Testis (tissue), 2 donors: ENCODE data around the gene IGFBP7.

Source experiments
- POLR2A ChIP-seq: fragments of 450-650 bp; IDR thresholded peaks from one replicate; pipeline ENCODE4 v1.6.1; 2017; ENCODE audit warnings: antibody characterized with exemption, mild to moderate bottlenecking, moderate library complexity
- TF ChIP-seq, protein P1 (sequence below), 3 experiments: fragments of 450-650 bp in 2 of 3; fragments of 200-600 bp in 1 of 3; sonication (generic) in 1 of 3; IDR thresholded peaks; one replicate each; pipeline ENCODE4 v1.5.1; 2016 to 2019; ENCODE audit warnings: antibody characterized with exemption in 3 of 3, mild to moderate bottlenecking in 2 of 3, moderate library complexity in 1 of 3

GRCh38 chr4:57148177-57148576 is 38.0 kb upstream of the IGFBP7 start:
- no peak for TF ChIP-seq POLR2A
- TF ChIP-seq, protein P1, sequence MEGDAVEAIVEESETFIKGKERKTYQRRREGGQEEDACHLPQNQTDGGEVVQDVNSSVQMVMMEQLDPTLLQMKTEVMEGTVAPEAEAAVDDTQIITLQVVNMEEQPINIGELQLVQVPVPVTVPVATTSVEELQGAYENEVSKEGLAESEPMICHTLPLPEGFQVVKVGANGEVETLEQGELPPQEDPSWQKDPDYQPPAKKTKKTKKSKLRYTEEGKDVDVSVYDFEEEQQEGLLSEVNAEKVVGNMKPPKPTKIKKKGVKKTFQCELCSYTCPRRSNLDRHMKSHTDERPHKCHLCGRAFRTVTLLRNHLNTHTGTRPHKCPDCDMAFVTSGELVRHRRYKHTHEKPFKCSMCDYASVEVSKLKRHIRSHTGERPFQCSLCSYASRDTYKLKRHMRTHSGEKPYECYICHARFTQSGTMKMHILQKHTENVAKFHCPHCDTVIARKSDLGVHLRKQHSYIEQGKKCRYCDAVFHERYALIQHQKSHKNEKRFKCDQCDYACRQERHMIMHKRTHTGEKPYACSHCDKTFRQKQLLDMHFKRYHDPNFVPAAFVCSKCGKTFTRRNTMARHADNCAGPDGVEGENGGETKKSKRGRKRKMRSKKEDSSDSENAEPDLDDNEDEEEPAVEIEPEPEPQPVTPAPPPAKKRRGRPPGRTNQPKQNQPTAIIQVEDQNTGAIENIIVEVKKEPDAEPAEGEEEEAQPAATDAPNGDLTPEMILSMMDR (IDR thresholded peaks at IDR 0.05): no peak
